Caki2 (cell line): ENCODE measurements around the gene SKA3. TPM values are rescaled to one million over a fixed set of nuclear protein-coding genes. Genes with fewer than 3 reads are reported as not detected.
A peak's percentile ranks its signal among the peaks of the same experiment; 100 is the strongest.
"Not testable (repeated sequence)": the region's sequence is repeated elsewhere in the genome, so short reads cannot be mapped to it uniquely, and the experiment has no call there.

ENCODE experiments used
- DNase-seq: peaks from one replicate; pipeline ENCODE4 v3.0.0-alpha.2; 2015; ENCODE audit warnings: low read depth
- in situ Hi-C: cut with HindIII; loops from 2 replicates; pipeline ENCODE4 v1.10.0; 2016; ENCODE audit warnings: low sequenced_read_pairs, low pct_unique_long_range_greater_than_20kb, mixed read lengths
- total RNA-seq: library from RNA; depleted of rRNA; stranded (reverse); fragments of >200 nt; shearing (Covaris generic); gene quantifications from 2 replicates; pipeline ENCODE4 v1.2.3, GENCODE V29; 2014; ENCODE audit warnings: low replicate concordance; rRNA removed

The SKA3 gene
- 11.5 and 14.1 TPM in 2 replicates for total RNA-seq

GRCh38 chr13:21176215-21176981 lies at the start of gene SKA3, which contains the start of gene MRPL57:
Gene SKA3 (minus strand): TSS chr13:21176552. CDS start chr13:21176477, 75 bp downstream.
Gene MRPL57 (plus strand): TSS chr13:21176658. CDS start chr13:21176917, 259 bp downstream.
- DNase-seq: peak; percentile 92
- in situ Hi-C loops: no loop called here

DNA sequence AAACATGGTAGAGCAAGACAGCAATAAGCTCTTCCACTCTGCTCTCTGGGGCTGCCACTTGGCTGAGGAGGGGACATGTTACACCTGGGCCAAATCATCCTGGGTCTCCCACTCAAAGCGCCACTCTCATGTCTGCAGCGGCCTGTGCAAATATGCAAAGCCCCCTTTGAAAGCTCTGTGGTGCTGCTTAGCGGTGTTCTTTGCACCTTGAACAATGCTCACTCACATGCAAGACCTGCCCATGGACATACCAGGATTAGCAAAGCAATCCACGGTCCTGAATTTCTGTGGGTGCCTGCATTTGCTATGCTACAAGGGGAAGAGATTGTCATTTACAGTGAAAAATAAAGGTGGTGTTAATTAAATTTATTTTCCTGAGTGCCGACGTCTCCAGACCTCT lies 48.7 kb upstream of the SKA3 start:
- in situ Hi-C loops: no loop called here

GRCh38 chr13:21221268-21221667 lies 44.9 kb upstream of the SKA3 start:
- DNase-seq: no peak
- in situ Hi-C loops: no loop called here

More for the DNA sequence above, 48.7 kb upstream of the SKA3 start:
- no peak for DNase-seq

GRCh38 chr13:21219716-21220115 lies 43.4 kb upstream of the SKA3 start:
- DNase-seq, in situ Hi-C loops: not testable (repeated sequence)

GRCh38 chr13:21219036-21219381 lies 42.7 kb upstream of the SKA3 start:
- in situ Hi-C loops: no loop called here
- DNase-seq: no peak

- no peak for DNase-seq
These were observed 42.1 kb upstream of the SKA3 start for GRCh38 chr13:21218351-21219035.

DNA sequence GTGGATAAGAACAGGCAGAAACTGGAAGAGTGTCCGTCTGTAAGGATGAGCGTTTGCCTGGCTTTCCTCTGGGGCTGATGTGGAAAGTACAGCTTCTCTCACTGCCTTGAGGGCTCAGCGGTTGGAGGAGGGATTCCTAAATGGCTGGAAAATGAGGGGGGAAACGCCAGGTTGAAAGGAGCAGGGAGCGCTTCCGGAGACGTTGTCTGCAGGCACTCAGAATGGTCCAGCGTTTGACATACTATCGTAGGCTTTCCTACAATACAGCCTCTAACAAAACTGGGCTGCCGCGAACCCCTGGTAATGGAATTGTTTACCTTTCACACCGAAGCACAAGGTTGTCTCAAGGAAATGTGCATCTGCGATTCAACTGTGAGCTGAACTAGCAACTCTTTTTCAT lies 40.0 kb upstream of the SKA3 start:
- no peak for DNase-seq
- in situ Hi-C loops: no loop called here

More at GRCh38 chr13:21218351-21219035, 42.1 kb upstream of the SKA3 start:
- in situ Hi-C loops: no loop called here

- in situ Hi-C loops, DNase-seq: not testable (repeated sequence)
These were observed 39.1 kb upstream of the SKA3 start for GRCh38 chr13:21215419-21215818.

DNA sequence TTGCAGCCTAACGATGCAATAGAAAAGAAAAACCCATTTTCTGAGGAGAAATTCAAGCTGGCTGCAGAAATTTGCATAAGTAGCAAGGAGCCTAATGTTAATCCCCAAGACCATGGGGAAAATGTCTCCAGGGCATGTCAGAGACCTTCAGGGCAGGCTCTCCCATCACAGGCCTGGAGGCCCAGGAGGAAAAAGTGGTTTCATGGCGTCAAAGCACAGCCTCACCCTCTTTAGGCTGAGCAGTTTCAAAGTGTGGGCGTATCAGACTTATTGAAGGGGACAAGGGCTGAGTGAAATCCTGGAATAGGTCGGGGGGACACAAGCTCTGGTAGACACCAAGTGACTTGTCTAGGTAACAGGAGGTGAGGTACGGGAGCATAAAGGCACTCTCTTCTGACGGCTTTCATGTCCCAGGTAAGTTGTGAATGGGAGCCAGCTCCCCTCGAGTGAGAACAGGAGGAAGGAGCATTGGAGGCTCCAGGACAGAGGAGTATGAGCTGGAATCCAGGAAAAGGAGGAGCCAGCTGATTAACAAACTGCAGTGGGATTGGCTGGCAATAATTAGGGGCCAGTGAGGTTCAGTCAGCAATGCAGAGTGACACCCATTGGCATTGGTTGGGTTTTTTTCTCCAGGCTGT lies 35.9 kb upstream of the SKA3 start:
- in situ Hi-C loops: no loop called here
- DNase-seq: no peak

DNA sequence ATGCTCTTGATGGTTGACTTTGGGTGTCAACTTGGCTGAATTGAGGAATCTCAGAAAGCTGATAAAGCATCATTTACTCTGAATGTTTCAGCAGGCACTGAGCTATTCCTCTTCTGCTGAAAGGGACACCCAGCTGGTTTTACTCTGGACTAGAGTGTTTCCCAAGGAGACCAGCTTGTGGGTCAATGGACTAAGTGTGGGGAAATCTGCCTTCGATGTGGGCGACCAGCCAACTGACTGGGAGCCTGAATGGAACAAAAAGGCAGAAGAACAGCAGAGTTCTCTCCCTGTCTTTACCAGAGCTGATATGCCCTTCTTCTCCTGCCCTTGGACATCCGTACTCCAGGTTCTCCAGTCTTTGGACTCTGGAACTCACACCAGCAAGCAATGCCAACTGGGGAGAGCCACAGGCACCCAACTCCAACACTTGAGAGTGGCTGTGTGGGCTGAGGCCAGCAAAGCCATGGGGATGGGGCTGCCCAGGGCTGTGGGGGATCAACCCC lies 32.4 kb upstream of the SKA3 start:
- no peak for DNase-seq
- in situ Hi-C loops: no loop called here

GRCh38 chr13:21202767-21203531 lies 26.6 kb upstream of the SKA3 start:
- DNase-seq: no peak
- in situ Hi-C loops: no loop called here

DNA sequence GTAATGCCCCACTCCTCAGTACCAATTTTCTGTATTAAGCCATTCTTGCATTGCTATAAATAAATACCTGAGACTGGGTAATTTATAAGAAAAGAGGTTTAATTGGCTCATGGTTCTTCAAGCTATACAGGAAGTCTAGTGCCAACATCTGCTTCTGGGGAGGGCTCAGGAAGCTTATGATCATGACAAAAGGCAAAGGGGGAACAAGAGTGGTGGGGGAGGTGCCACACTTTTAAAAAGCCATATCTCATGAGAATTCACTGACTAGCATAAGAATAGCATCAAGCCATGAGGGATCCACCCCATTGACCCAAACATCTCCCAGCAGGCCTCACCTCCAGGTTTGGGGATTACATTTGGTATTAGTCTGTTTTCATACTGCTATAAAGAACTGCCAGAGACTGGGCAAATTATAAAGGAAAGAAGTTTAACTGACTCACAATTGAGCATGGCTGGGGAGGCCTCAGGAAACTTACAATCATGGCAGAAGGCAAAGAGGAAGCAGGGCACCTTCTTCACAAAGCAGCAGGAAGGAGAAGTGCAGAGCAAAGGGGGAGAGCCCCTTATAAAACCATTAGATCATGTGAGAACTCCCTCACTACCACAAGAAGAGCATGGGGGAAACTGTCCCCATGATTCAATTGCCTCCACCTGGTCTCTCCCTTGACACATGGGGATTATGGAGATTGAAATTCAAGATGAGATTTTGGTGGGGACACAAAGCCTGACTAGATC lies 25.3 kb upstream of the SKA3 start:
- DNase-seq: not testable (repeated sequence)

DNA sequence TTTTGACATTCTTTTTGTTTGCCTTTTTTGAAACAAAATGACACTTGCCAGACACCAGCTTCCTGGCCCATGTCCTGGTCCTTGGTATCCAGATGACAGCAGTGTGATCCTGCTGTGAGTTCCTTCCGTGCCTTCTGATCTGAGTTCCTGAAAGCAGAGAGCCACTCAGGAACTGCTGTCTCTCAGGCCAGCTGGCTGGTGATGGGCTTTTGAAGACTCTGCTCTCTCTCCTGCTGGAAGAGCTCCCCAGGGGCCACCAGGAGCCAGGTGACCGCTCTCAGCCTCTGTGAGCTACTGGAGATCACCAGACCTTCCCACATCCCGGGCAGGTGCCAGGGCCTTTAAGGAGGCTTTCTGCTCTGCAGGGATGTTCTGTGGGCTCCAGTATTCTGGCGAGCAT lies 22.0 kb upstream of the SKA3 start:
- DNase-seq, in situ Hi-C loops: not testable (repeated sequence)

More for the DNA sequence above, 25.3 kb upstream of the SKA3 start:
- in situ Hi-C loops: not testable (repeated sequence)

GRCh38 chr13:21197606-21198225 lies 21.4 kb upstream of the SKA3 start:
- in situ Hi-C loops, DNase-seq: not testable (repeated sequence)

- DNase-seq, in situ Hi-C loops: not testable (repeated sequence)
These were observed 18.4 kb upstream of the SKA3 start for GRCh38 chr13:21194756-21195155.

DNA sequence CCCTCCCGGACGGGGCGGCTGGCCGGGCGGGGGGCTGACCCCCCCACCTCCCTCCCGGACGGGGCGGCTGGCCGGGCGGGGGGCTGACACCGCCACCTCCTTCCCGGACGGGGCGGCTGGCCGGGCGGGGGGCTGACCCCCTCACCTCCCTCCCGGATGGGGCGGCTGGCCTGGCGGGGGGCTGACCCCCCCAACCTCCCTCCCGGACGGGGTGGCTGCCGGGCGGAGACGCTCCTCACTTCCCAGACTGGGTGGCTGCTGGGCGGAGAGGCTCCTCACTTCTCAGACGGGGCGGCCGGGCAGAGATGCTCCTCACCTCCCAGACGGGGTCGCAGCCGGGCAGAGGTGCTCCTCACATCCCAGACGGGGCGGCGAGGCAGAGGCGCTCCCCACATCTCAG lies 10.1 kb upstream of the SKA3 start:
- DNase-seq, in situ Hi-C loops: not testable (repeated sequence)

DNA sequence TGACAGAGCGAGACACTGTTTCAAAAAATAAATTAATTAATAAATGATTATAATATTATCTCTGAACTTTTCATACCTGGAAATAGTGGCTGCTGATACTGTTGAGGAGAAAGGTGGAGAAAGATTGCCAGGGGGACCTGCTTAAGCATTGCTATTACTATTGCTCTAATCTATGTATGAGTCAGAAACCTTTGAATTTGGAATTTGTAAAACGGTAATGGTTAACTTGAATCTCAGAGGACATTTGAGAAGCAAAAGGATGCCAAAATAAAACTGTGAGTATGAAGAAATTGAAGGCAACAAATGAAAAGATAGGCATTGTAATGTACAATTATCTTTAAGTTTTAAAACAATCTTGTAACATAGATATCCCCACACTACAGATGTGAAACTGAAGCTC lies 5.3 kb upstream of the SKA3 start:
- no peak for DNase-seq
- in situ Hi-C loops: no loop called here
